HK-2 (cell line): ENCODE measurements around the gene KIF26B.
A peak's percentile ranks its signal among the peaks of the same experiment; 100 is the strongest.
"Not testable (repeated sequence)": the region's sequence is repeated elsewhere in the genome, so short reads cannot be mapped to it uniquely, and the experiment has no call there.

Experiments used
- DNase-seq: peaks from one replicate; pipeline ENCODE4 v3.0.0-alpha.2; 2018; ENCODE audit not compliant: unreplicated experiment

KIF26B gene

GRCh38 chr1:245355851-245356630 is 201.3 kb downstream of the KIF26B start:
- not testable (repeated sequence) for DNase-seq

- peak; percentile 52 for DNase-seq
These were observed 202.3 kb downstream of the KIF26B start for GRCh38 chr1:245356891-245357585.

DNA sequence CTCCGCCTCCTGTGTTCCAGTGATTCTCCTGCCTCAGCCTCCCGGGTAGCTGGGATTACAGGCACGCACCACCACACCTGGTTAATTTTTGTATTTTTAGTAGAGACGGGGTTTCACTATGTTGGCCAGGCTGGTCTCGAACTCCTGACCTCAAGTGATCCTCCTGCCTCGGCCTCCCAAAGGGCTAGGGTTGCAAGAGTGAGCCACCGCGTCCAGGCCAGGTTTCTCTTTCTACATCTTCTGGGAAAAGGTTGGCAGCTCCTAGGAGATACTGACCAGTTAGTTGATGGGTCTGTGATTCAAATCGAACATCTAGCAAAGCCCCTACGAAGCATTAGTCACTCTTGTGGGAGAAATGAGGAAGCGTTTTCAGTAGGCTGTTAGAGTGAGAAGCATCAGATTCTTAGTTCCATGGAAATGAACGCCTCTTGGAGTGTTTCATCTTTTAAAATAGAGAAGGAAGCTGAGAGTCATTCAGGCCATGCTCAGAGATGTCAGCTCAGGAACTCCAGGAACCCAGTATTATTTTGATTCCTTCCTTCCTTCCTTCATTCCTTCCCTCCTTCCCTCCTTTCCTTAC is 204.4 kb downstream of the KIF26B start:
- DNase-seq = not testable (repeated sequence)

- DNase-seq = no peak
These were observed 206.3 kb downstream of the KIF26B start for GRCh38 chr1:245361065-245361464.

DNA sequence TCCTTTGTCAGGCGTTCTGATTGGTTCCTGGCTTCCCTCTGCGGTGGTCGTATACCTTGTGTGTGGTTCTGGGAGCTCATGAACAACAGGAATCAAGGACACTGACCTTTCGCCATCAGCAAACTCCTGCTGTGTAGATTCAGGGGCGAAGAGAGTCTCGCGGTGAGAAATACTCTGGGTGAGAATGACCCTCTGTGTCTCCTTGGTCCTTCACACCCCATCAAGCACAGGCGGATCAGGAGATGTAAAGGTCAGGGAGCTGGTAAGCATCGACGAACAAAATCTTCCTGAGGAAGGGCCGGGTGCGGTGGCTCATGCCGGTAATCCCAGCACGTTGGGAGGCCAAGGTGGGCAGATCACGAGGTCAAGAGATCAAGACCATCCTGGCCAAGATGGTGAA is 207.2 kb downstream of the KIF26B start:
- DNase-seq = no peak

DNA sequence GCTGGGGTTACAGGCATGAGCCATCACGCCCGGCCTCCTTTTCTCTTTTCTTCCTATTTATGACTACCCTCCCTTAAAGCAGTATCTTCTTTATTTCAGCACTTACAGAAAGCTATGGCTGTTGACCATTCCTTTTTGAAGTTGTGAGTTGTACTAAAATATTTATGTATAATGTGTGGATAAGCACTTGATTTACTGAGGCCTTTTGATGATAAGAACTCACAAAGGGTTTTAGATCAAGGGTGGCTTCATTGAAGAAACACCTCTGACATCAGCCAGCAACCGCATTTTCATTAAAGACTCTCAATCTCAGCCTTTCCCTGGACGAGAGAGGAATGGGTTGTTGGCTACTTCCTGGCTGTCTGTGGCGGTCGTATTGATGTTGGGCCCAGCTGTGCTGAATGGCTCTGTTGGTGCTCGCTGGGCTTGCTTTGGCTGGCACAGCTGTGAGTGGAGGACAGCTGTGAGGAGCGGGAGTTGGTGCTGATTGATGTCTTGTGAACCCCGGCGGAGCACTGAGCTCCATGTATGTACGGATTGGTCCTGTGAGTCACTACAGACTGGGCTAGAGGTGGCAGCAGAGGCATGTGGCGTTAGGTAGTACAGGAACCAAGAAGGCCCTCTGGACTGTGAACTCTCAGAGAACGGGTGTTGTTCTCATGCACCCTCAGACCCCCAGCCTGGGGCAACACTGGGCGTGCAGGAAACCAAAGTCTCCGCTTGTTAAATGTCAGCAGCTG is 208.8 kb downstream of the KIF26B start:
- DNase-seq = no peak

DNA sequence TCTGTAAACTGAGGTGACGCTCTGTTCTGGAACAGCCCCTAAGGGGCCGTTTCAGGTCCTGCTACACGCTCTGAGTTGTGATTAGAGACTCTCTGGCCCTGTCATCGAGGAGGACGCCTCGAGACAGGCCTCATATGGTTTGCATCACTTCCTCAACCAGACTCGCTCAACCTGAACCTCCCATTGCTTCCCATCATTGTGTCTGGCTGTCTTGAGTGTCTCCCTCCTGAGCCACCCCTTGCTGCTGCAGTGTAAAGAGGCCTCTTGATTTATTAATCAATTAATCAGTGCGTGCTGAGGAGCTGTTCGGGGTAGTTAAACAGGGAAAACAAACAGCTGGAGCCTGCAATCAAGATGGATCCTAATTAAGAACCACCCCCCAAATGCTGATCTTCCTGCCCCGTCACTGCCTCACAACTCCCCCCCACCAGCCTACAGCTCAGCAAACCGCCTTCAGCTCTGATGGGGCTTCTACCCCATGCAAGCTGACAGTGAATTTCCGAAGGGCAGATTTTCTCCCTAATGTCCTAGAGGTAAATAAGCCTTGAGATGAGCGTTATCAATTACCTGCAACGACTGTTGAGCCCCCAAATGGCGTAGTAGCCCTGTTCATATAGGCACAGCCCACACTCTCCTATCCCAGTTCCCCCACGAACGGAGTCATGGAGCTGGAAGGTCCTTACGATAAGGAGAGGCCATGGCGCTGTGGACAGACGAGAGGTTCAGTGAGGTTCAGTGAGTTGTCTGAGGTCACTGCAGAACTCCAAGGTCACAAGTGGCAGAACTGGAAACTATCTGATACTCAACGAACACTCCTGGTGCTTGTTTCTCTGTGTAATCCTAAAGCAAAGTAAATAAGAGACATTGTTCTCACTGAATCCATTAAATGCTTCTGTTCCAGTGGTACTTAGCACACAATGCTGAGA is 210.6 kb downstream of the KIF26B start:
- DNase-seq = no peak

GRCh38 chr1:245366886-245367285 is 212.1 kb downstream of the KIF26B start:
- DNase-seq = no peak

GRCh38 chr1:245370175-245370825 is 215.5 kb downstream of the KIF26B start:
- no peak for DNase-seq

DNA sequence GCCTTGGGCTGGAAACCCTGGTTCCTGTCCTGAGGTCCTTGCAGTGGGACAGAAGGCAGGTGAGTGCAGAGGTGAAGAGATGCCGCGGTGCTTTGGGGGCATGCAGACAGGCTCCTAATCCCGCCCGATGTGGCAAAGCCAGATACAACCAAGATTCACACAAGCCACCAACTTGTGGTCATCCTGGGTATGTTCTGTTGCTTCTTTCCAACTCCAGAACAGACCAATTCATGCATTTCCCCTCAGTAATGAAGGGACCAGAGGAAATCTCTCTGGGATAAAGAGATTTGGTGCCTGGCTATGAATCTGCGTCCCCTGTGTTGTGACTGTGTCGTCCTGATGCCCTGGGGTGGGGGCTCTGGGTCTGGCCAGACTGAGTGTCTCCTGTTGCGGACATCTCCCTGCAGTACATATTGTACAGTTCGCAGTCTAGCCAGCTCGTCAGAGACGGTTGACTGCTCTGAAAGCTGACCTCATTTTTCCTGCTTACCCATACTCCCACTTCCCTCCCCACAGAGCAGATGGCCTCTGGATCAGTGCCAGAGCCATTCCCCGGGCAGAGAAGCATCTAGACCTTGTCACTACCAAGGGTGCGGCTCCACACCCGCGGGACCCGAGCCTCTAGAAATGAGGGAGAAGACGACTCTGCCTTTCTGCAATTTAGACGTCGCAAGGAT is 216.3 kb downstream of the KIF26B start:
- peak; percentile 68 for DNase-seq

DNA sequence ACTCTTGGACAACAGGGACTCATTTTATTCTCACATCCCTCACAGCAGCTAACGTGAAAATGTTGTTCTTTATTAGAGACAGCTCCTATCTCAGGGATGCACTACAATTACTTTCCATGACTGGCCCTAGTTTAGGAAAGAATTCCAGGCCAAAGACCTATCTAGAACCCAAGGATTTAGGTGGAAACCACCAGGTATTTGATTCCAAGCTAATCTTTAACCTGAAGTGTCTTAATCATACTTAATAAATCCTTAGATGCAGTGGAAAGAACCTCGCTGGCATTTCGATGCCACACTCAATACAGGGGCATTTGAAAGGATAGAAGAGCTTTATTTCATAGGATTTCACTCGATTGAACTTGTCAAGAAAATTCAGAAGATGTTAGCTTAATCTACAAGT is 218.3 kb downstream of the KIF26B start:
- no peak for DNase-seq

DNA sequence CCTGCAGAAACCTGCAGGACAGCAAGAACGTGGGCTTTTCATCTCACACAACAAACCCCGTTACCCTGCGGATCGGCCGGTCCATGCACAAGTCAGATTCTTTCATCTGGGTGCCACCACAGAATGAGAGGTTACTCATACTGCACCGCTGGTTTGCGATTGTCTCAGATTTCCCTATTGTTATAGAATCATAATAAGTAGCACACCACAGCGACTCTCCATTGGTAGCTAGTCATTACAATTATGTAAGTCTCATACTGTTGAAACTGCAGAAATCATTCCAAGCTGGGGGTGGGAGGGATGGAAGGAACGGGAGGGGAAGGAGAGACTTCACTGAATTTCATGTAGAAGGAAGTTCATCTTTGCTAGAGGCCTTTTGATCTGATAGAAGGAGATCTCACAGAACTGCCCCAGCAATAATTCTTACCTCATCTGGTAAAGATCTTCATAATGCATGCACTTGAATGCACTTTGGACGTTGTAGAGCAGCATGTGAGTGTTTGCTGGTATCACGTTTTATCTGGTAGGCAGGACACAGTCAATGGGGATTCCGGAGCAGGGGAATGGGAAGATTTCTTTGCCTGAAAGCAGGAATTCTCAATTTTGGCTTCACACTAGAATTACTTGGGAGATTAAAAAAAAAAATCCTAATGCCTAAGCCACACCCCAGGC is 221.1 kb downstream of the KIF26B start:
- DNase-seq = no peak

DNA sequence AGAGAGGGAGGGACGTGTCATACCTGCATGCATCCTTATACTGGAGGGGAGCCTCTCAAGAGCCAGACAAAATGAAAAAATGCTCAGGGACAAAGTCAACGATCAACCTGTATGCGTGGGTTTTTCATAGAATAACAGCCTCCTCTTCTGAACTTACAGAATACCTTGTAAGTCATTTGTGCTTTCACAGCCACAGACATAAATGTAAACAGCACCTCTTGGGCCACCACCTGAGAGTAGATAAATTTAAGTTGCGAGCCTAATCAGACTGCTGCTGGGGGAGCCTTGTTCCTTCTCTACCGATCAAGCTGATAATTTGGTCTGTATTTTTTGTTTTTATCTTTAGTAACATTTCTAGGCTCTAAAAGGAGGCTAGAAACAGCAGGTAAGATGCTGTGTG is 223.1 kb downstream of the KIF26B start:
- no peak for DNase-seq

- DNase-seq = no peak
These were observed 223.5 kb downstream of the KIF26B start for GRCh38 chr1:245378311-245378722.

GRCh38 chr1:245378745-245379144 is 224.0 kb downstream of the KIF26B start:
- no peak for DNase-seq

- DNase-seq = no peak
These were observed 226.2 kb downstream of the KIF26B start for GRCh38 chr1:245380790-245381535.

DNA sequence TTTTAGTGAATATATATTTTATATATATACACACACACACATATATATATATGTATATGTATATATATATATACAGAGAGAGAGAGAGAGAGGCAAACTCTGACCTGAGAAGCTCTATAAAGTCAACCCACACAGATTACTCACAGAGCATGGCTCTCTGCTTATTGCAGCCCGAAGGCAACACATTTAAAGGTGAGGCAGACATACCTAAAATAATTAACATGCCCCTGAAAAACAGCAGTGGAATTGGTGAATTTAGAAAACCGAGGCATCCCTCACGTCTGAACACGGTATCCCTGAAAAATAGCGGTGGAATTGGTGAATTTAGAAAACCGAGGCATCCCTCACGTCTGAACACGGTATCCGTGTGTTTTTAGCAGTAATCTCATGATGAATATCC is 228.2 kb downstream of the KIF26B start:
- no peak for DNase-seq

DNA sequence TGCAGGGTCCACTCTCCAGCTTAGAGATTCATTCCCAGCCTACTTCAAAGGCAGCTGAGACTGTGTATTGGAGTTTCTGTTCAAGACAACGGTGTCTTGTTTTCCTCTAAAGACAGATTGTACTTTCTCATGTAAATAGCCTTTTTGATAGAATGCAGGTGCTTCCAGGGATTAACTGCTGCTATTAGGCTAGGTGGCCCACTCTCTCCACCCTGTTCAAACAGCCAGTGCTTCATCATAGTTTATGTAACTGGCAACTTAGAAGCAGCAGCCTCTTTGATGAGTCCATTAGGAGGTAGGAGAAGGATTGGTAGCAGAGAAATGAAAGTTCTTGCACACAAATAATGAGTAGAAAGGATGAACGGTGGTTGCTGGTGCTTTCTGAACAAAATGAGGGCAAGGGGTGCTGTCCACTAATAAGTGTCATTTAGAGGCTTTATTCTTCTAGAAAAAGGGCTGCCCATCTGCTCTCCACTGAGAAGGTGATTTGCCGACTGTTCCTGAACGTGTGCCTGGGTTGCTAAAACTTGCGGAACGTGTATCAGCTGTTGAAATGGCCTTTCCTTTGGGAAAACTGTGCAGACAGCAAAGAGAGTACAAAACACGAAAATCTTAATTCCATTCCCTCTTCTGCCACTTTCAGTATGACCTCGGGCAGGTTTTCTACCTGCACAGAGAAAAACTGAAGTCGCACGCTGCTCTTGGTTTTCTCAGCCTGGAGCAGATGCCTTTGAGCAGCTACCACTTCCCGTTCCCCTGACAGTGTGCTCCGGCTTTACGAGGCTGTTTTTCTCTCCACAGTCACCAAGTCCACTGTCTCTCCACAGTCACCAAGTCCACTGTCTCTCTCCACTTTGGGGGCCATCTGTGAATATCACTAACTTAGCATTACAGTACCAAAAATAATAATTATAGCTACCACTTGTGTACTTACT is 228.9 kb downstream of the KIF26B start:
- DNase-seq = no peak
